Measurements from ENCODE around the gene B3GAT3.
"Not testable (repeated sequence)": the region's sequence is repeated elsewhere in the genome, so short reads cannot be mapped to it uniquely, and the experiment has no call there.

The B3GAT3 gene

GRCh38 chr11:62656796-62657429 is 35.1 kb upstream of the B3GAT3 start:
- no peak overlapping the region for H3K27ac ChIP-seq (ENCODE audit: insufficient read depth, low read depth, low read length, poor library complexity, severe bottlenecking)
- 72 to 79% methylated on average over 5 of the region's 5 CpGs for WGBS, 2 experiments
- no peaks in the 10 kb centered on the region for H3K4me1 ChIP-seq (ENCODE audit: control insufficient read depth, insufficient read depth, low read length)
- H3K9me3 ChIP-seq (ENCODE audit: control insufficient read depth, low read length) = no peaks in the 10 kb centered on the region
- H3K4me3 ChIP-seq (ENCODE audit: insufficient read depth, low read depth, low read length) = no peak overlapping the region
- H3K27me3 ChIP-seq (ENCODE audit: control insufficient read depth, insufficient read depth, low read length, poor library complexity, severe bottlenecking) = no peaks in the 10 kb centered on the region
- no peaks in the 10 kb centered on the region for H3K36me3 ChIP-seq (ENCODE audit: control insufficient read depth, insufficient read depth, low read length)

GRCh38 chr11:62654297-62654696 is 32.5 kb upstream of the B3GAT3 start:
- H3K4me1 ChIP-seq (ENCODE audit: control insufficient read depth, insufficient read depth, low read length) = no peaks in the 10 kb centered on the region
- no peak overlapping the region for H3K27ac ChIP-seq (ENCODE audit: insufficient read depth, low read depth, low read length, poor library complexity, severe bottlenecking)
- H3K4me3 ChIP-seq (ENCODE audit: insufficient read depth, low read depth, low read length) = no peak overlapping the region
- no peaks in the 10 kb centered on the region for H3K9me3 ChIP-seq (ENCODE audit: control insufficient read depth, low read length)
- H3K27me3 ChIP-seq (ENCODE audit: control insufficient read depth, insufficient read depth, low read length, poor library complexity, severe bottlenecking) = no peaks in the 10 kb centered on the region
- H3K36me3 ChIP-seq (ENCODE audit: control insufficient read depth, insufficient read depth, low read length) = peaks cover 6% of the 10 kb centered on the region
- 94% methylated on average over 11 of the region's 11 CpGs for WGBS, 2 experiments

- WGBS, 2 experiments = 41% methylated on average over 16 of the region's 16 CpGs
- H3K36me3 ChIP-seq (ENCODE audit: control insufficient read depth, insufficient read depth, low read length) = peaks cover 8% of the 10 kb centered on the region
Observed at GRCh38 chr11:62652161-62653006, 30.6 kb upstream of the B3GAT3 start.

GRCh38 chr11:62650283-62650682 is 28.5 kb upstream of the B3GAT3 start:
- H3K4me3 ChIP-seq (ENCODE audit: insufficient read depth, low read depth, low read length); H3K4me1 ChIP-seq (ENCODE audit: control insufficient read depth, insufficient read depth, low read length); H3K36me3 ChIP-seq (ENCODE audit: control insufficient read depth, insufficient read depth, low read length); H3K27ac ChIP-seq (ENCODE audit: insufficient read depth, low read depth, low read length, poor library complexity, severe bottlenecking); H3K9me3 ChIP-seq (ENCODE audit: control insufficient read depth, low read length); H3K27me3 ChIP-seq (ENCODE audit: control insufficient read depth, insufficient read depth, low read length, poor library complexity, severe bottlenecking): not testable (repeated sequence)
- 91 to 96% methylated on average over 12 of the region's 12 CpGs for WGBS, 2 experiments

More at GRCh38 chr11:62652161-62653006, 30.6 kb upstream of the B3GAT3 start:
- no peaks in the 10 kb centered on the region for H3K9me3 ChIP-seq (ENCODE audit: control insufficient read depth, low read length)
- H3K27me3 ChIP-seq (ENCODE audit: control insufficient read depth, insufficient read depth, low read length, poor library complexity, severe bottlenecking) = no peaks in the 10 kb centered on the region
- H3K27ac ChIP-seq (ENCODE audit: insufficient read depth, low read depth, low read length, poor library complexity, severe bottlenecking) = peak overlapping the region; percentile 79
- no peaks in the 10 kb centered on the region for H3K4me1 ChIP-seq (ENCODE audit: control insufficient read depth, insufficient read depth, low read length)
- H3K4me3 ChIP-seq (ENCODE audit: insufficient read depth, low read depth, low read length) = peak overlapping the region; percentile 96

- no peak overlapping the region for H3K4me3 ChIP-seq (ENCODE audit: insufficient read depth, low read depth, low read length)
- no peak overlapping the region for H3K27ac ChIP-seq (ENCODE audit: insufficient read depth, low read depth, low read length, poor library complexity, severe bottlenecking)
- no peaks in the 10 kb centered on the region for H3K27me3 ChIP-seq (ENCODE audit: control insufficient read depth, insufficient read depth, low read length, poor library complexity, severe bottlenecking)
- no peaks in the 10 kb centered on the region for H3K4me1 ChIP-seq (ENCODE audit: control insufficient read depth, insufficient read depth, low read length)
- peaks cover 12% of the 10 kb centered on the region for H3K36me3 ChIP-seq (ENCODE audit: control insufficient read depth, insufficient read depth, low read length)
- 96% methylated on average over 11 of the region's 11 CpGs for WGBS, 2 experiments
- no peaks in the 10 kb centered on the region for H3K9me3 ChIP-seq (ENCODE audit: control insufficient read depth, low read length)
Observed at GRCh38 chr11:62649486-62649885, 27.7 kb upstream of the B3GAT3 start.

GRCh38 chr11:62648967-62649364 is 27.2 kb upstream of the B3GAT3 start:
- peaks cover 17% of the 10 kb centered on the region for H3K36me3 ChIP-seq (ENCODE audit: control insufficient read depth, insufficient read depth, low read length)

GRCh38 chr11:62648185-62648966 is 26.6 kb upstream of the B3GAT3 start:
- H3K9me3 ChIP-seq (ENCODE audit: control insufficient read depth, low read length) = no peaks in the 10 kb centered on the region
- H3K4me1 ChIP-seq (ENCODE audit: control insufficient read depth, insufficient read depth, low read length) = no peaks in the 10 kb centered on the region
- H3K4me3 ChIP-seq (ENCODE audit: insufficient read depth, low read depth, low read length) = no peak overlapping the region
- H3K27ac ChIP-seq (ENCODE audit: insufficient read depth, low read depth, low read length, poor library complexity, severe bottlenecking) = no peak overlapping the region
- 94% methylated on average over 24 of the region's 24 CpGs for WGBS, 2 experiments
- peaks cover 17% of the 10 kb centered on the region for H3K36me3 ChIP-seq (ENCODE audit: control insufficient read depth, insufficient read depth, low read length)
- no peaks in the 10 kb centered on the region for H3K27me3 ChIP-seq (ENCODE audit: control insufficient read depth, insufficient read depth, low read length, poor library complexity, severe bottlenecking)

More at GRCh38 chr11:62648967-62649364, 27.2 kb upstream of the B3GAT3 start:
- Histone ChIP-seq H3K4me3 (ENCODE audit: insufficient read depth, low read depth, low read length) (no peak overlapping the region), H3K27me3 (ENCODE audit: control insufficient read depth, insufficient read depth, low read length, poor library complexity, severe bottlenecking) (no peaks in the 10 kb centered on the region), H3K4me1 (ENCODE audit: control insufficient read depth, insufficient read depth, low read length) (no peaks in the 10 kb centered on the region), H3K9me3 (ENCODE audit: control insufficient read depth, low read length) (no peaks in the 10 kb centered on the region), H3K27ac (ENCODE audit: insufficient read depth, low read depth, low read length, poor library complexity, severe bottlenecking) (no peak overlapping the region)
- WGBS, 2 experiments = 94 to 96% methylated on average over 9 to 11 of the region's 11 CpGs

GRCh38 chr11:62647609-62648005 is 25.8 kb upstream of the B3GAT3 start:
- H3K36me3 ChIP-seq (ENCODE audit: control insufficient read depth, insufficient read depth, low read length) = peaks cover 17% of the 10 kb centered on the region
- 95 to 96% methylated on average over 6 of the region's 6 CpGs for WGBS, 2 experiments
- no peaks in the 10 kb centered on the region for H3K27me3 ChIP-seq (ENCODE audit: control insufficient read depth, insufficient read depth, low read length, poor library complexity, severe bottlenecking)

GRCh38 chr11:62646825-62647608 is 25.2 kb upstream of the B3GAT3 start:
- H3K27me3 ChIP-seq (ENCODE audit: control insufficient read depth, insufficient read depth, low read length, poor library complexity, severe bottlenecking) = no peaks in the 10 kb centered on the region
- no peak overlapping the region for H3K4me3 ChIP-seq (ENCODE audit: insufficient read depth, low read depth, low read length)
- 79 to 81% methylated on average over 32 of the region's 32 CpGs for WGBS, 2 experiments
- peaks cover 17% of the 10 kb centered on the region for H3K36me3 ChIP-seq (ENCODE audit: control insufficient read depth, insufficient read depth, low read length)
- no peaks in the 10 kb centered on the region for H3K4me1 ChIP-seq (ENCODE audit: control insufficient read depth, insufficient read depth, low read length)
- no peaks in the 10 kb centered on the region for H3K9me3 ChIP-seq (ENCODE audit: control insufficient read depth, low read length)
- H3K27ac ChIP-seq (ENCODE audit: insufficient read depth, low read depth, low read length, poor library complexity, severe bottlenecking) = no peak overlapping the region

More at GRCh38 chr11:62647609-62648005, 25.8 kb upstream of the B3GAT3 start:
- no peak overlapping the region for H3K4me3 ChIP-seq (ENCODE audit: insufficient read depth, low read depth, low read length)
- H3K9me3 ChIP-seq (ENCODE audit: control insufficient read depth, low read length) = no peaks in the 10 kb centered on the region
- H3K4me1 ChIP-seq (ENCODE audit: control insufficient read depth, insufficient read depth, low read length) = no peaks in the 10 kb centered on the region
- no peak overlapping the region for H3K27ac ChIP-seq (ENCODE audit: insufficient read depth, low read depth, low read length, poor library complexity, severe bottlenecking)
